Stomach smooth muscle (tissue), 2 donors: ENCODE data around the gene HGD.
"Not testable (repeated sequence)": the region's sequence is repeated elsewhere in the genome, so short reads cannot be mapped to it uniquely, and the experiment has no call there.

Experiments used
- H3K27ac ChIP-seq: one replicate; pipeline ENCODE4 v1.7.0; 2013; ENCODE audit warnings: mild to moderate bottlenecking, low read length, inconsistent platforms
- H3K27me3 ChIP-seq, 2 donors: one replicate each; pipeline ENCODE4 v1.7.0; 2013; ENCODE audit warnings: low read length in 2 of 2; ENCODE audit not compliant: insufficient read depth in 2 of 2, control insufficient read depth in 1 of 2
- H3K36me3 ChIP-seq, 2 donors: one replicate each; pipeline ENCODE4 v1.7.0; 2013; ENCODE audit warnings: low read length in 2 of 2; ENCODE audit not compliant: control insufficient read depth in 2 of 2, insufficient read depth in 2 of 2
- H3K4me1 ChIP-seq: one replicate; pipeline ENCODE4 v1.7.0; 2013; ENCODE audit warnings: low read length; ENCODE audit not compliant: control insufficient read depth, insufficient read depth
- H3K4me3 ChIP-seq, 2 donors: one replicate each; pipeline ENCODE4 v1.7.0; 2013; ENCODE audit warnings: low read length in 2 of 2
- H3K9ac ChIP-seq, 2 donors: one replicate each; pipeline ENCODE4 v1.7.0; 2013; ENCODE audit warnings: low read length in 2 of 2, mild to moderate bottlenecking in 1 of 2
- H3K9me3 ChIP-seq, 2 donors: one replicate each; pipeline ENCODE4 v1.7.0; 2013; ENCODE audit warnings: low read length in 2 of 2; ENCODE audit not compliant: control insufficient read depth in 2 of 2
- donor health status: healthy.
- donor health status: Pancreatic carcinoma.

HGD gene

GRCh38 chr3:120638820-120639219 lies 43.2 kb downstream of the HGD start:
- H3K9ac ChIP-seq, H3K9me3 ChIP-seq, H3K36me3 ChIP-seq, H3K4me1 ChIP-seq, H3K4me3 ChIP-seq, H3K27ac ChIP-seq, H3K27me3 ChIP-seq: not testable (repeated sequence)

DNA sequence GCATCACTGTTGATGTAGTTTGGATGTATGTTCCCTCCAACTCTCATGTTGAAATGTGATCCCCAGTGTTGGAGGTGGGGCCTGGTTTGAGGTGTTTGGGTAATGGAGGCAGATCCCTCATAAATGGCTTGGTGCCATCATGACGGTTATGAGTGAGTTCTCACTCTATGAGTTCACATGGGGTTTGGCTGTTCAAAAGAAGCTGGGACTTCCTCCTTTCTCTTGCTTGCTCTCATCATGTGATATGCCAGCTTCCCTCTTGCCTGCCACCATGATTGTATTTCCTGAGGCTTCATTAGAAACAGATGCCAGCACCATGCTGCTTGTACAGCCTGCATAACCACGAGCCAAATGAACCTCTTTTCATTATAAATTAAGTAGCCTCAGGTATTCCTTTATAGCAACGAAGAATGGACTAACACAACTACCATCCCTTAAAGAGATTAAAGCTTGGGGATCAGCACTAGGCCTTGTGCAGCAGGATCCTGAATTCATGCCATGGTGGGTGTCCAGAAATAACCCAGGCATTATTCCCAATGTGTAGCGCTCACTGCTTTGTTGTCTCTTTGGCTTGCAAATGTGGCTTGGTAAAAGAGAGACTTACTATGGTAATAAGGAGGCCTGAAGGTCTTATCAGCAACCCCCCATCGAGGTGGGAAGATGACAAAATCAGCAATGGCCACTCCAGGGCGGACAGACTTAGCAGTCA lies 44.0 kb downstream of the HGD start:
- no peak overlapping the region for H3K27ac ChIP-seq
- no peaks in the 10 kb centered on the region for H3K36me3 ChIP-seq

DNA sequence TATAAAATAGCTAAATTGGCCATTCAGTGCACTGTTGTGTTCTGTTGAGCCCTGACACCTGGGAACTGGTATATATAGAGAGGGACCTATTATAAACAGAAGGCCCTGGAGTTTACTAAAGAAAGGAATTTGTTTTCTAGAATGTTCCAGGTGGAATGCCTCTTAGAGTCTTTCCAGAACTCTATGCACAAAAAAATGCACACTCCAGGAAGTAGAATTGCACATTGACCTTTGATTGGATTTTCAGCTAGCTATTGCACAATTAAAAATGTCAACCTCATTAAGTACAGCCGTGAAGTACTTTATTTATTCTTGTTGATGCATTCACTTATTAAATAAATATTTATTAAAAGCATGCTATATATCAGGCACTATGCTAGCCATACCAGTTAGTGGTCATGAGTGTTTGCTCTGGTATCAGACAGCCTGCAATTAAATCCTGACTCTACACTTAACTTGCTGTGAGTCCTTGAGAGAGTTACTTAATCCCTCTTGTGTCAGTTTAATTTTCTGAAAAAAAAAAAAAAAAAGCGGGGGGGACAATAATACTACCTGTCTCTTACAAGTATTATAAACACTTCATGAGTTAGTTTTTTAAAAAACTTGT lies 45.1 kb downstream of the HGD start:
- H3K9ac ChIP-seq, result no peak overlapping the region
- H3K27ac ChIP-seq, result no peak overlapping the region

More for the DNA sequence above, 44.0 kb downstream of the HGD start:
- H3K9ac ChIP-seq, result no peak overlapping the region
- no peaks in the 10 kb centered on the region for H3K9me3 ChIP-seq
- peaks cover 0 to 2% of the 10 kb centered on the region in 2 donors for H3K27me3 ChIP-seq
- peaks cover 5% of the 10 kb centered on the region for H3K4me1 ChIP-seq
- no peak overlapping the region for H3K4me3 ChIP-seq

GRCh38 chr3:120634539-120634938 lies 47.5 kb downstream of the HGD start:
- Histone ChIP-seq H3K27me3 (peaks cover 0 to 2% of the 10 kb centered on the region in 2 donors), H3K36me3 (no peaks in the 10 kb centered on the region), H3K4me3 (no peak overlapping the region), H3K9me3 (no peaks in the 10 kb centered on the region), H3K4me1 (peaks cover 5% of the 10 kb centered on the region), H3K9ac (no peak overlapping the region), H3K27ac (no peak overlapping the region)

More for the DNA sequence above, 45.1 kb downstream of the HGD start:
- H3K4me3 ChIP-seq, result no peak overlapping the region
- peaks cover 0 to 2% of the 10 kb centered on the region in 2 donors for H3K27me3 ChIP-seq
- H3K36me3 ChIP-seq, result no peaks in the 10 kb centered on the region
- peaks cover 5% of the 10 kb centered on the region for H3K4me1 ChIP-seq
- no peaks in the 10 kb centered on the region for H3K9me3 ChIP-seq

DNA sequence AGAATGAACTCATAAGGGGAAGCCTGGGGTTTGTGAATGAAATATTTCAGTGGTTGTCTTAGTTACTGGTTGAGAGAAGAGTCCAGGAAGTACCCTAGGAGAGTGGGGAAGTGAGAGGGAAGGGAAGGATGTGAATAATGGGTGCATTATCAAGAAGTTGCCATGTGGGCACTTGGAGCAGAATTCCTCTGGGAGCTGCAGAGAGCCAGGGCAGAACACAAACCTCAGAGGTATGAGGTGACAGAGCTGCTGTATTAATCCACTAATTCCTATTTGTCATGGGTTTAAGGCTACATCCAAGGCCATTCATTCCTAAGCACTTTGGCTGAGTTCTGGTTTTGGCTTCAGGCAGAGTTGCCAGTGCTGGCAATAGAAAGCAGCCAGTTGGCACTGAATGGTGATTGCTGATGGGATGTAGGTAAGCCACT lies 56.9 kb downstream of the HGD start:
- H3K4me3 ChIP-seq, result no peak overlapping the region
- H3K27me3 ChIP-seq, result no peaks in the 10 kb centered on the region
- H3K4me1 ChIP-seq, result no peaks in the 10 kb centered on the region
- no peaks in the 10 kb centered on the region for H3K36me3 ChIP-seq
- H3K9ac ChIP-seq, result no peak overlapping the region
- peaks cover 0 to 7% of the 10 kb centered on the region in 2 donors for H3K9me3 ChIP-seq
- no peak overlapping the region for H3K27ac ChIP-seq

DNA sequence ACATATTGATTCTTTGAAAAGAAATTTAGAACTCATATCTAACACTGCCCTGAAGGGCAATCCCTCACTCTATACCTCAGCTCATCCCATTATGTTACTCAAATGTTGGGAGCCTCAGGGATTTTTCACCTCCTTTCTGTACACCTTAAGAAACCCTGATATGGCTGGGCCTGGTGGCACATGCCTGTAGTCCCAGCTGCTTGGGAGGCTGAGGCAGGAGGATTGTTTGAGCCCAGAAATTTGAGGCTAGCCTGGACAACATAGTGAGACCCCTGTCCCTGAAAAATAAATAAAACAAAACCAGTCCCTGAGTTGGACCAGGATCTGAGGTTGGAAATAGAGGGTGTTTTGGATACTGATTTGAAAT lies 58.3 kb downstream of the HGD start:
- Histone ChIP-seq H3K27me3 (no peaks in the 10 kb centered on the region), H3K9me3 (peaks cover 0 to 7% of the 10 kb centered on the region in 2 donors)

GRCh38 chr3:120622870-120623726 lies 58.9 kb downstream of the HGD start:
- H3K36me3 ChIP-seq, result no peaks in the 10 kb centered on the region
- H3K9ac ChIP-seq, result no peak overlapping the region
- H3K27ac ChIP-seq, result no peak overlapping the region
- H3K9me3 ChIP-seq, result peaks cover 0 to 7% of the 10 kb centered on the region in 2 donors
- no peak overlapping the region for H3K4me3 ChIP-seq
- H3K27me3 ChIP-seq, result no peaks in the 10 kb centered on the region
- no peaks in the 10 kb centered on the region for H3K4me1 ChIP-seq

More for the DNA sequence above, 58.3 kb downstream of the HGD start:
- no peaks in the 10 kb centered on the region for H3K36me3 ChIP-seq
- no peaks in the 10 kb centered on the region for H3K4me1 ChIP-seq
- no peak overlapping the region for H3K4me3 ChIP-seq
- H3K27ac ChIP-seq, result no peak overlapping the region
- H3K9ac ChIP-seq, result no peak overlapping the region

DNA sequence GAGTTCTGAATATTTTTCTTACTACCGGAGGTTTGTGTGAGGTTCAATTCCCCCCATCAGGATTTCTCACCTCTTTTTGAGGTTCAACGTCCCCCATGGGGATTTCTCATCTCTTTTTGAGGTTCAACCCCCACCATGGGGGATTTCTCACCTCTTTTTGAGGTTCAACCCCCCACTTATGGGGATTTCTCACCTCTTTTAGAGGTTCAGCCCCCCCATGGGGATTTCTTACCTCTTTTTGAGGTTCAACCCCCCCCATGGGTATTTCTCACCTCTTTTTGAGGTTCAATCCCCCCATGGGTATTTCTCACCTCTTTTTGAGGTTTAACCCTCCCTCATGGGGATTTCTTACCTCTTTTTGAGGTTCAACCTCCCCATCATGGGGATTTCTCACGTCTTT lies 59.6 kb downstream of the HGD start:
- Histone ChIP-seq H3K27ac (no peak overlapping the region), H3K9ac (no peak overlapping the region), H3K4me3 (no peak overlapping the region), H3K27me3 (no peaks in the 10 kb centered on the region), H3K36me3 (no peaks in the 10 kb centered on the region), H3K4me1 (no peaks in the 10 kb centered on the region), H3K9me3 (peaks cover 0 to 7% of the 10 kb centered on the region in 2 donors)

DNA sequence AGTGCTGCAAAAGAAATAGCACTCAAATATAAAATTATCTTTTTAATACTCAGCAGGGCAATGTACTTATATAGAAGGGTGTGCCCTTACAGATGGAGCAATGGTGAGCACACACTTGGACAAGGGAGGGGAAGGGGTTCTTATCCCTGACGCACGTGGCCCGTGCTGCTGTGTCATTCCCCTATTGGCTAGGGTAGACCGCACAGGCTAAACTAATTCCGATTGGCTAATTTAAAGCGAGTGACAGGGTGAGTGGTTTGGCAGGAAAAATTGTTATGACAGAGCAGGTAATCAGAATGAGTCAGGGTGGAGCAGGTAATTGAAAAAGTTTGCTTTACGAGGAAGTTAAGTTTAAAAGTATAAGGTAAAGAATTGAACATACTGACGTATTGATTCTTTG lies 65.3 kb downstream of the HGD start:
- not testable (repeated sequence) for H3K4me1 ChIP-seq, H3K27me3 ChIP-seq, H3K36me3 ChIP-seq, H3K27ac ChIP-seq, H3K4me3 ChIP-seq, H3K9me3 ChIP-seq, H3K9ac ChIP-seq

DNA sequence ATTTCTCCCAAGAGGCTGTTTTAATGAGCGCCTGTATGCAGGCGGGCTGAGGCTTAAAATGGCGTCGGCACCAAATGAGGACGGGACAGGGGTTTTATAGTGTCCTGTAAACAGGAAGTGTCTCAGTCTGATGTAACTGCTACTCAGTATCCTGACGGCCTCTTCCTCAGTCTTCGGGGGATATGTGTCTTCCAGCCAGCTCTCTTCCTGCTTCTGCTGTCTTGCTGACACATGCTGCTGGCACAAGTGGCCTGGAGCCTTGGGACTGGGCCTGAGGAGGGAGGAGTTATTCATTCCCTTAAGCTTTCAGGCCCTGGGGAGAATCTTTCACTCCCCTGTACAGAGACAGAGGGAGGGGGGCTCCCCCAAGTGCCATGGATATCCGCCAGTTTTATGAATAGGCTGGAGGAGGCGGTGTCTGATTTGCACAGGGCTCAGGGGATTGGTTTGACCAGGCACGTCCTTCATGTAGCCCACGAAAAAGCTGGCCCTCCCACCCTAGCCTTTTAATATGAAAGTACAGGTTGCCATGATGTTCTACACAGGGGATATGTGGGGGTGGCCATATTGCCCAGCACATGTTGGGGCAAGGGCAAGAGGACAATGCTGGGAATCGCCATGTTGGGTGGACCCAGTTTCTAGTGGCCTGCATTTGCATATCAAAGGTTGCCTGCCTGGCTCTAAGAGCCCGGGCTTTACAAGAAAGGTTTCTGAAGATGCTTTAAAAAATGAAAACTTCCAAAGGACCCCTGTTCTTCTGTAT lies 66.0 kb downstream of the HGD start:
- H3K4me1 ChIP-seq, result no peaks in the 10 kb centered on the region
- no peaks in the 10 kb centered on the region for H3K9me3 ChIP-seq
- no peak overlapping the region for H3K9ac ChIP-seq
- no peak overlapping the region for H3K27ac ChIP-seq
- H3K36me3 ChIP-seq, result no peaks in the 10 kb centered on the region
- no peaks in the 10 kb centered on the region for H3K27me3 ChIP-seq
- H3K4me3 ChIP-seq, result no peak overlapping the region
